ENCODE results near the gene HOXA4.

The HOXA4 gene

GRCh38 chr7:27118580-27118979 lies 12.0 kb downstream of the HOXA4 start:
- H3K27ac ChIP-seq, result no peak overlapping the region
- TF ChIP-seq CTCF (conservative IDR thresholded peaks at IDR 0.05), result no peak
- TF ChIP-seq ZFX (IDR thresholded peaks at IDR 0.05), result no peak

GRCh38 chr7:27117887-27118491 lies 12.6 kb downstream of the HOXA4 start:
- no peak overlapping the region for H3K27ac ChIP-seq
- TF ChIP-seq CTCF (conservative IDR thresholded peaks at IDR 0.05) (no peak), ZFX (IDR thresholded peaks at IDR 0.05) (no peak)

- no peak overlapping the region for H3K27ac ChIP-seq
These were observed 13.3 kb downstream of the HOXA4 start for GRCh38 chr7:27116962-27117886.

GRCh38 chr7:27116031-27116961 lies 14.3 kb downstream of the HOXA4 start:
- no peak overlapping the region for H3K27ac ChIP-seq

More at GRCh38 chr7:27116962-27117886, 13.3 kb downstream of the HOXA4 start:
- TF ChIP-seq CTCF (conservative IDR thresholded peaks at IDR 0.05) (no peak), ZFX (IDR thresholded peaks at IDR 0.05) (no peak)

GRCh38 chr7:27115221-27116026 lies 15.1 kb downstream of the HOXA4 start:
- TF ChIP-seq CTCF (conservative IDR thresholded peaks at IDR 0.05) (no peak), ZFX (IDR thresholded peaks at IDR 0.05) (no peak)
- no peak overlapping the region for H3K27ac ChIP-seq

More at GRCh38 chr7:27116031-27116961, 14.3 kb downstream of the HOXA4 start:
- TF ChIP-seq ZFX (IDR thresholded peaks at IDR 0.05) (no peak), CTCF (conservative IDR thresholded peaks at IDR 0.05) (no peak)

GRCh38 chr7:27114881-27115220 lies 15.7 kb downstream of the HOXA4 start:
- H3K27ac ChIP-seq, result no peak overlapping the region

More at GRCh38 chr7:27114881-27115220, 15.7 kb downstream of the HOXA4 start:
- TF ChIP-seq ZFX (IDR thresholded peaks at IDR 0.05) (no peak), CTCF (conservative IDR thresholded peaks at IDR 0.05) (no peak)
